ENCODE results near the gene RENBP. TPM values are rescaled to one million over a fixed set of nuclear protein-coding genes. Genes with fewer than 3 reads are reported as not detected.
A peak's percentile ranks its signal among the peaks of the same experiment; 100 is the strongest.
"Not testable (repeated sequence)": the region's sequence is repeated elsewhere in the genome, so short reads cannot be mapped to it uniquely, and the experiment has no call there.

RENBP gene
- total and polyA plus RNA-seq, 8 donors, result 0.43 to 7.5 (median 2.4) TPM

GRCh38 chrX:153981771-153982533 is 37.5 kb upstream of the RENBP start:
- ATAC-seq, result peak in 2 of 4 donors; percentile 23 to 25
- Histone ChIP-seq H3K4me3 (no peak overlapping the region), H3K9me3 (no peaks in the 10 kb centered on the region), H3K4me1 (peaks cover 0 to 5% (median 0%) of the 10 kb centered on the region in 3 donors), H3K27me3 (no peaks in the 10 kb centered on the region), H3K36me3 (no peaks in the 10 kb centered on the region), H3K27ac (peak overlapping the region in 2 of 4 donors; percentile 6 to 44)
- peak in 1 of 6 donors; percentile 50 for DNase-seq
- no peak for FAIRE-seq
- WGBS, 2 donors, result 90 to 93% methylated on average over 51 to 52 of the region's 52 CpGs
- intact Hi-C loops (cut with DNase I), result no loop called here
- TF ChIP-seq CTCF (IDR thresholded peaks at IDR 0.05), result no peak

DNA sequence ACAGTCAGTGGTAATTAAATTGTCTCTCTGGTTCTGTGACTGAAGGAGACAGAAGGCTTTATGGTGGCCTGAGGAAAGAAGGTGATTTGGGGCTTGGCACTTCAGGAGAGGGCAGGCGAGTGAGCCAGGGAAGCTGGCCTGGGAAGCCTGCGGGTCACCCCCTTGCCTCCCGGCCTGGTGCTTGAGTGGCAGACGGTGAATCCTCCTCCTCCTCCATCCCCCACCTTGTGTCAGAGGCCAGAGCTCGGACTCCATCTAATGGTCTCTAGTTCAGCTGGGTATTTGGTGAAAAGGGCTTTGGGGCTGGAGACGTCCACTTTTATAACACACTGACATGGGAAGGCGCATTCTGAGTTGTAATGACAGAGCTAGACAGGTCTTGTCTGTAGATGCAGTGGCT is 36.8 kb upstream of the RENBP start:
- intact Hi-C loops (cut with DNase I), result no loop called here
- Histone ChIP-seq H3K27ac (peak overlapping the region in 2 of 4 donors; percentile 6 to 22), H3K27me3 (no peaks in the 10 kb centered on the region), H3K4me3 (no peak overlapping the region), H3K9me3 (no peaks in the 10 kb centered on the region), H3K36me3 (no peaks in the 10 kb centered on the region), H3K4me1 (peaks cover 0 to 5% (median 0%) of the 10 kb centered on the region in 3 donors)
- no peak for ATAC-seq
- DNase-seq, result no peak
- no peak for FAIRE-seq
- TF ChIP-seq CTCF (IDR thresholded peaks at IDR 0.05), result no peak
- 79 to 92% methylated on average over 7 of the region's 7 CpGs for WGBS, 2 donors

- peak; percentile 65 for FAIRE-seq
- DNase-seq, result peak in 2 of 6 donors; percentile 37 to 38
- WGBS, 2 donors, result 22 to 48% methylated on average over 9 of the region's 10 CpGs
- H3K4me1 ChIP-seq; intact Hi-C loops (cut with DNase I); H3K4me3 ChIP-seq; H3K27me3 ChIP-seq; H3K9me3 ChIP-seq; H3K36me3 ChIP-seq: not testable (repeated sequence)
- ATAC-seq, result peak; percentile 61 to 84 (median 74)
- peak overlapping the region in 1 of 4 donors; percentile 6 for H3K27ac ChIP-seq
These were observed 36.0 kb upstream of the RENBP start for GRCh38 chrX:153980394-153980793.

GRCh38 chrX:153974726-153975286 is 30.4 kb upstream of the RENBP start:
- intact Hi-C loops (cut with DNase I), result no loop called here
- 59 to 75% methylated on average over 3 of the region's 3 CpGs for WGBS, 2 donors
- H3K36me3 ChIP-seq, result no peaks in the 10 kb centered on the region
- H3K27me3 ChIP-seq, result no peaks in the 10 kb centered on the region
- TF ChIP-seq CTCF (IDR thresholded peaks at IDR 0.05), result no peak
- peak overlapping the region in 2 of 4 donors; percentile 98 to 99 for H3K27ac ChIP-seq
- H3K4me3 ChIP-seq, result peak overlapping the region in 1 of 4 donors; percentile 66
- no peak for FAIRE-seq
- DNase-seq, result peak in 1 of 6 donors; percentile 43
- ATAC-seq, result no peak
- peaks cover 0 to 8% (median 0%) of the 10 kb centered on the region in 3 donors for H3K4me1 ChIP-seq
- H3K9me3 ChIP-seq, result no peaks in the 10 kb centered on the region

- 33 to 50% methylated on average over 14 of the region's 14 CpGs for WGBS, 2 donors
- H3K4me1 ChIP-seq, result peaks cover 0 to 12% (median 0%) of the 10 kb centered on the region in 3 donors
- H3K4me3 ChIP-seq, result peak overlapping the region in 2 of 4 donors; percentile 66 to 92
- no peaks in the 10 kb centered on the region for H3K9me3 ChIP-seq
- H3K27ac ChIP-seq, result peak overlapping the region; percentile 94 to 99 (median 98)
- intact Hi-C loops (cut with DNase I), result no loop called here
- ATAC-seq (no peak), DNase-seq (peak in 3 of 6 donors; percentile 18 to 64 (median 35)), FAIRE-seq (no peak)
- no peak for TF ChIP-seq CTCF (IDR thresholded peaks at IDR 0.05)
- H3K27me3 ChIP-seq, result no peaks in the 10 kb centered on the region
- no peaks in the 10 kb centered on the region for H3K36me3 ChIP-seq
These were observed 29.7 kb upstream of the RENBP start for GRCh38 chrX:153974003-153974725.

Measured in pancreas (tissue), 10 donors.